GM23338 (cell line): ENCODE data around the gene PDGFC.

Source experiments
- CTCF ChIP-seq, 2 experiments: fragments of 200-600 bp in 1 of 2; sonication (generic) in 1 of 2; conservative IDR thresholded peaks; 2 replicates each; pipeline versions ENCODE4 v1.5.1 to v1.6.1; 2016 to 2017; ENCODE audit warnings: antibody characterized with exemption in 2 of 2, low read depth in 2 of 2, mild to moderate bottlenecking in 2 of 2, moderate library complexity in 1 of 2
- EZH2 ChIP-seq: fragments of 200-600 bp; sonication (generic); IDR thresholded peaks from one replicate; pipeline ENCODE4 v1.8.0; 2017; ENCODE audit warnings: antibody characterized with exemption, mild to moderate bottlenecking, low read depth; ENCODE audit not compliant: unreplicated experiment
- EZH2phosphoT487 ChIP-seq: fragments of 200-600 bp; sonication (generic); IDR thresholded peaks from one replicate; pipeline ENCODE4 v1.8.1; 2018; ENCODE audit warnings: antibody characterized with exemption; ENCODE audit not compliant: unreplicated experiment
- POLR2AphosphoS5 ChIP-seq: IDR thresholded peaks from 2 replicates; pipeline ENCODE4 v1.6.1; 2016; ENCODE audit warnings: antibody characterized with exemption, low read depth
- STAT1 ChIP-seq: IDR thresholded peaks from one replicate; pipeline ENCODE4 v1.6.1; 2016; ENCODE audit warnings: antibody characterized with exemption; ENCODE audit not compliant: unreplicated experiment
- TF ChIP-seq, protein P1 (sequence below): IDR thresholded peaks from one replicate; pipeline ENCODE4 v1.6.1; 2018; ENCODE audit warnings: antibody characterized with exemption; ENCODE audit not compliant: unreplicated experiment

DNA sequence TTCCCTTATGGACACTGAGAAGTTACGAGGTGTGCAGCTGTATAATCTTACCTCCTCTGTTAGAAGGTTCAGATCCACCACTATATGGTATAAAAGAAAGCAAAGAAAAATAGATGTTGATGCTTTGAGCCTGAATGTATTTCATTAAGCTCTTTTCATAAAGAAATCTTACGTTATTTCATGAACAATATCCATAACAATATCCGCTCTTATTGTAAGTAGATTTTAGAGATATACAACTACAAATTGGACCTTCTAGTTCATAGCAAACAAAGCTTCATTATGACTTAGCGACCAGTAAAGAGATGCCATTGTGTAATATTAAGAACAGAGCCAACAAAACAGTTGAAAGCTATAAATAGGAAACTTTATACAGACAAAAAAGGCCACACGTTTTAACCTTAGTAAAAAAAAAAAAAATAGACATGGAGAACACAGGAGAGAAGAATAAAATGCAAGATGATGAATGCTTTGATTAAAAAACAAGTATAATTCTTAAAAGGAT lies 203.6 kb downstream of the PDGFC start:
- TF ChIP-seq CTCF (conservative IDR thresholded peaks at IDR 0.05; ENCODE audit: low read depth in 2 of 2) (no peak), EZH2phosphoT487 (no peak), EZH2 (no peak), STAT1 (no peak), POLR2AphosphoS5 (no peak)
- TF ChIP-seq, protein P1, sequence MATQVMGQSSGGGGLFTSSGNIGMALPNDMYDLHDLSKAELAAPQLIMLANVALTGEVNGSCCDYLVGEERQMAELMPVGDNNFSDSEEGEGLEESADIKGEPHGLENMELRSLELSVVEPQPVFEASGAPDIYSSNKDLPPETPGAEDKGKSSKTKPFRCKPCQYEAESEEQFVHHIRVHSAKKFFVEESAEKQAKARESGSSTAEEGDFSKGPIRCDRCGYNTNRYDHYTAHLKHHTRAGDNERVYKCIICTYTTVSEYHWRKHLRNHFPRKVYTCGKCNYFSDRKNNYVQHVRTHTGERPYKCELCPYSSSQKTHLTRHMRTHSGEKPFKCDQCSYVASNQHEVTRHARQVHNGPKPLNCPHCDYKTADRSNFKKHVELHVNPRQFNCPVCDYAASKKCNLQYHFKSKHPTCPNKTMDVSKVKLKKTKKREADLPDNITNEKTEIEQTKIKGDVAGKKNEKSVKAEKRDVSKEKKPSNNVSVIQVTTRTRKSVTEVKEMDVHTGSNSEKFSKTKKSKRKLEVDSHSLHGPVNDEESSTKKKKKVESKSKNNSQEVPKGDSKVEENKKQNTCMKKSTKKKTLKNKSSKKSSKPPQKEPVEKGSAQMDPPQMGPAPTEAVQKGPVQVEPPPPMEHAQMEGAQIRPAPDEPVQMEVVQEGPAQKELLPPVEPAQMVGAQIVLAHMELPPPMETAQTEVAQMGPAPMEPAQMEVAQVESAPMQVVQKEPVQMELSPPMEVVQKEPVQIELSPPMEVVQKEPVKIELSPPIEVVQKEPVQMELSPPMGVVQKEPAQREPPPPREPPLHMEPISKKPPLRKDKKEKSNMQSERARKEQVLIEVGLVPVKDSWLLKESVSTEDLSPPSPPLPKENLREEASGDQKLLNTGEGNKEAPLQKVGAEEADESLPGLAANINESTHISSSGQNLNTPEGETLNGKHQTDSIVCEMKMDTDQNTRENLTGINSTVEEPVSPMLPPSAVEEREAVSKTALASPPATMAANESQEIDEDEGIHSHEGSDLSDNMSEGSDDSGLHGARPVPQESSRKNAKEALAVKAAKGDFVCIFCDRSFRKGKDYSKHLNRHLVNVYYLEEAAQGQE = no peak
